Uterus (tissue), 2 donors: ENCODE data around the gene NUBPL.

Experiments
- CTCF ChIP-seq, 4 experiments: fragments of 200-600 bp in 2 of 4; fragments of 450-650 bp in 2 of 4; sonication (generic) in 2 of 4; IDR thresholded peaks; one replicate each; pipeline ENCODE4 v1.5.1; 2016 to 2019; ENCODE audit warnings: antibody characterized with exemption in 4 of 4, mild to moderate bottlenecking in 2 of 4, moderate library complexity in 1 of 4
- POLR2A ChIP-seq, 2 donors: fragments of 450-650 bp; IDR thresholded peaks; one replicate each; pipeline ENCODE4 v1.6.1; 2016; ENCODE audit warnings: antibody characterized with exemption in 2 of 2, mild to moderate bottlenecking in 1 of 2, moderate library complexity in 1 of 2

- TF ChIP-seq CTCF (IDR thresholded peaks at IDR 0.05) (no peak), POLR2A (IDR thresholded peaks at IDR 0.05) (no peak)
These were observed 44.5 kb downstream of the NUBPL start for GRCh38 chr14:31605702-31606101.
